Measurements from ENCODE around the gene ZNF428.
"Not testable (repeated sequence)": the region's sequence is repeated elsewhere in the genome, so short reads cannot be mapped to it uniquely, and the experiment has no call there.

Gene ZNF428

DNA sequence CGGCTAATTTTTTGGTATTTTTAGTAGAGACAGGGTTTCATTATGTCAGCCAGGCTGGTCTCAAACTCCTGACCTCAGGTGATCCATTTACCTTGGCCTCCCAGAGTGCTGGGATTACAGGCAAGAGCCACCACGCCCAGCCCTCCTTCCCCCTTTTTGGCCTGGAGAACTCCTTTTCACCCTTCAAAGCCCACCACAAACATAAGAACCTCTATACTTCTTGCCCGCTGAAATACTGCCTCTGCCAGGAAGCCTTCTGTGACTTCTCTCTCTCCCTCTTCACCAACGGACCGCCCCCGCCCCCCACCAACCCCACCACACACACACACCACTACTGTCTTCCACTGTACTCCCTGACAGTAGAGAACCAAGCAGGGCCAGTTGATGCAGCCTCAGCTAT, 2.5 kb downstream of the ZNF428 start:
- DNase-seq (ENCODE audit: low read depth in 2 of 2): no peak

DNA sequence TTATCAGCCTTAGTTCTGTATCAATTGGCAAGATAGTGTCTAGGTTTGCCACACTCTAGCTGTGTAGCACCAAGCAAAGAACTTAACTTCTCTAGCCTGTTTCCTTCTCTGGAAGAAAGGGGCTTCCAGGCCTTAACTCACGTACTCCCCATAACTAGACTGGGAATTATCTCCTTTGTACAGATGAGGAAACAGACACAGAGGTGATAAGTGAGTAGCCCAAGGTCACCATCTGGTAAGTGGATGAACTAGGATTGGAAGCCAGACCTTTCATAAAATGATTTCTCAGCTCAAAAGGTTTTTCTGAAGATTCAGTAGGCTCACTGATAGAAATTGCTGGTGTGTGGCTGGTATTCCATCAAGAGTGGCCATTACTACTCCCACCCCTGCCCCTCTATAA, 3.1 kb downstream of the ZNF428 start:
- no peak for DNase-seq (ENCODE audit: low read depth in 2 of 2)

DNA sequence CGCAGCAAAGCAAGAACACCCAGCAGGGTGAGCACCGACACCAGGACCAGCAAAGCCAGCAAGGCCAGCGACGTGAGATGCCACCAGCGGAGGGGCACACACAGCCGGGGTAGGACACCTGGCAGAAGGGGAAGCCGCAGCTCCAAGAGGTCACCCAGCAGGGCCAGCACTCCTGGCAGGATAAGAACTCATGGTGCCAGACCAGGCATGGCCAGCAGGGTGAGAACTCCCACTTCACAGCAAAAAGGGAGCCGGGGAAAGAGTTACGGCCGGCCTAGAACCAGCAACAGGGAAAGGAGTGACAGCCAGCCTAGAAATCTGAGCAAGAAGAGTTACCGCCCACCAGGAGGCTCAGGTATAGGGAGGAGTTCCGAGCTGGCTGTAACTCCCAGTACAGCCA, 7.1 kb downstream of the ZNF428 start:
- no peak for DNase-seq (ENCODE audit: low read depth in 2 of 2)

DNA sequence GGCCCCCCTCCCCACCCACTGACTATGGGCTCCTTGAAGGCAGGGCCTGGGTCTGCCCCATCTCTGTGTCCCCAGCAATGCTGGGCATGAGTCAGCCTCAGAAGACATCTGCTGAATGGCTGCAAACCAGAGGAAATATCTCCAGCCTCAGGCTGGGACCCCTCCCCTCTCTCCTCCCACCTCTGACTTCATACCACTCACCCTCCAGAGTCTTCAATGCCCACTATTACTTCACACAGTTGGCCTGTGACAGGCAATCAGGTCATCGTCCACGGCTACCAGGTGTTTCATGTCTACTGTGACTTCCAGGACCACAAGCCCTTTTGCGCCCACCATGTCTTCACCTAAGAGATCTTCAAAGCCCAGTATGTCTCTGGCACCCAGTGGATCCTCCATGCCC, 7.6 kb downstream of the ZNF428 start, which contains the start of gene SRRM5:
SRRM5 (plus strand) TSS at position 301 of the 400 bp plus-strand sequence; CDS start at position 335, 34 bp downstream.
- no peak for DNase-seq (ENCODE audit: low read depth in 2 of 2)

DNA sequence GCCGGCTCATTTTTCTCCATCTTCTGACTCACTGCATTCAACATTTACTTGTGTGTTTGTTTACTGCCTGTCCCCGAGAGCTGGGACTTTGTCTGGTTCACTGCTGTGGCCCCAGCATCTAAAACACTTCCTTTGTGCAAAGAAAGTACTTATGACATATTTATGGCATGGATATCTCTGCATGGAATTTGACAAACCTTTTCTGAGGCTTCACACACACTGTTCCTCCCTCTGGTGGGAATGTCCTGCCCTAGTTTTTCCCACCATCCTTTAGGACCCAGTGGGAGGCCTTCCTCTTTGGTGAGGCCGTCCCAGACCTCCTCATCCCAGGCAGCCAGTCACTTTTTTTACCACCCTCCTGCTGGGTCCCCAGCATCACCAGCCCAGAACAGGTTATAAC, 8.9 kb downstream of the ZNF428 start:
- DNase-seq (ENCODE audit: low read depth in 2 of 2): no peak

DNA sequence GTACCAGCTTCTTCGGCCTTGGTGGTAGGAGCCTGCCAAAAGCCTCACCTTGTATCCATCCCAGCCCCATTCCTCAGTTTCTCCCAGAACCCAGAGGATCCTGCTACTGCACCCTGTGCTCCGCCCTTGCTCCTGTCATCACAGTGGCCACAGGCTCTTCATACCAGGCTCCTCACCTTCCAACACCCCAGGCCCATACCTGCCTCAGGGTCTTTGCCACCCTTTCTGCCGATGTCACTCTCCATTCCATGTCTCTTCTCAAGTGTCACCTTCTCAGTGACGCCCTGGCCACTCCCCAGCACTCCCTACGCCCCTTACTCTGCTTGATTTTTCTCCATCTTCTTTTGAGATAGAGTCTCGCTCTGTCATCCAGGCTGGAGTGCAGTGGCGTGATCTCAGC, 9.6 kb downstream of the ZNF428 start:
- DNase-seq (ENCODE audit: low read depth in 2 of 2): no peak

DNA sequence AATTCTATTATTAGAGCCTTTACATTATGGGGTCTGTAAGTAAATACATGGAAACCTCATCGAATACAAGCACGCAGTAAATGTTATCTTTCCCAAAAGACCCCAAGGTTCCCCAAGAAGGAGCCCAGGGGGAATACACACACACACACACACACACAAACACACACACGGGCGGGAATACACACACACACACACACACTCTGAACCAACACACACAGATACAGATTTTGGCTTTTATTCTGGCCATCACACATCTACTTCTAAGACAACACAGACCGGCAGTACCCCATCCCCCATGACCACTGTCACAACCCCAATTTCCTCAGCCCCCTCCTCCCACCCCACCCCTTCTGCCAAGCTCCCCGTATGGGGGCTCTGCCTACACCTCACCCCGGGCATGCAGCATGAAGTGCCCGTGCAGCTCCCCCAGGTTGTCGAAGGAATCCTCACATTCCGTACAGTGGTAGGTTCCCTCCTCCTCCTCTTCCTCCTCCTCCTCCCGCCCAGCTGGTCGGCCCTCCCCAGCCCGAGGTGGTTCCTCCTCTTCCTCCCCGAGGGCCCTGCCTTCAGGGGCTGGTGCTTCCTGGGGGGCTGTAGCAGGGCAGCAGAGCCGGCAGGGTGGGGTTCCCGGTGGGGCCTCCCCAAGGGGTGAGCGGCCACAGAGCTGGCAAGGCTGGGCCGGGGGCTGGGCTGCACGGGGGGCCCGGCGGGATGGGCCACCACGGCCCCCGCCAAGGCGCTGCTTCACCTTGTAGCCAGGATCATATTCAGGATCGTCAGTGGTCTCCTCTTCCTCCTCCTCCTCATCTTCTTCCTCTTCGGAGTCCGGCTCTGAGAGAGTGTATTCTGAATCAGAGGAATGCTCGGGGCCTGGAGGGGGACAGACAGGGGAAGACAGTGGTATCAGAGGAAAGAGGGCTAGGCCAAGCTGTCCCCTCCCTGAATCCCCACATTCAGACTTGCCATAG, 11.9 kb downstream of the ZNF428 start:
- no peak for DNase-seq (ENCODE audit: low read depth in 2 of 2)

DNA sequence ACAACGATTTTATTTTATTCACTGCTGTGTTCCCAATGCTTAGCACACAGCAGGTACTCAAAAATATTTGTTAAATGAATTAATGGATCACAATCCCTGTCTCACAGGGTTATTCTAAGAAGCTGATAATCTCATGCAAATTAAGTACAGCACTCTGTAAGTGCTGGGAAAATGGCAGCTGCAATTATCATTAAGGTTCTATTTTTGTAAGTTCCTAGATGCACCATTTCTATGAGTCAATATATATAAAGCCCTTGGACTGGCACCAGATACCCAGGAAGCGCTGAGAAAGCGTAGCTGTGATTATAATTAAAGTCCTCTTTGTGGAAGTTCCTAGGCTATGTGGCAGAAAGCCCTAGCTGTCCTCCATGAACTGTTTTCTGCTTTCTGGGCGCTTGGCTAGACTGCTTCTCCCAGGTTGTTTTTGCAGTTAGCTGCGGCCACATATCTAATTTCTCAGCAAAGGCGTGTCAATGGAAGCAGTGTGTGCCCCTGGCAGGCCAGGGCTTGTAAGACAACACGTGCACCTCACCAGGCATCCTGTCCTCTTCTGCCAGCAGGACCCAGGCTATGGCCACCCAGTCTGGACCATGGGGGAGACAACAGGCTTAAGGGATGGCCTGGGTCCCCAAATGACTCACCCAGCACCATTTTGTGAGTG, 12.7 kb downstream of the ZNF428 start:
- DNase-seq (ENCODE audit: low read depth in 2 of 2): no peak

DNA sequence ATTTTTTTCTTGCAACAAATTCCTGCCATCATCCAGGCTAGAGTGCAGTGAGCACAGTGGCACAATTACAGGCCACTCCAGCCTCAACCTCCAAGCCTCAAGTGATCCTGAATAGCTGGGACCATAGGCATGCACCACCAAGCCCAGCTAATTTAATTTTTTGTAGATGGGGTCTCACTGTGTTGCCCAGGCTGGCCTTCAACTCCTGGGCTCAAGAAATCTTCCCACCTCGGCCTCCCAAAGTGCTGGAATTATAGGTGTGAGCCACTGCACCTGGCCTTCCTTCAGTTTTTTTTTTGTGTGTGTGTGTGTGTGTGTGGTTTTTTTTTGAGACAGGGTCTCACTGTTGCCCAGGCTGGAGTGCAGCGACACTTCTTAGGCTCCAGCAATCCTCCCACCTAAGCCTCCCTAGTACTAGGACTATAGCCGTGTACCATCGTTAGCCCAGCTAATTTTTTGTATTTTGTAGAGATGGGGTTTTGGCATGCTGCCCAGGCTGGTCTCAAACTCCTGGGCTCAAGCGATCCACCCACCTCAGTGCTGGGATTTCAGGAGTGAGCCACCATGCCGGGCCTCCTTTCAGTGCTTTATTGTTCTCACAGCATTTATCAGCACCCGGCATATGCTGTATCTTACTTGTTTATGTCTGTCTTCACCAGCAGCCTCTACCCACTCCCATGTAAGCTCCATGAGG, 13.4 kb downstream of the ZNF428 start:
- no peak for DNase-seq (ENCODE audit: low read depth in 2 of 2)

DNA sequence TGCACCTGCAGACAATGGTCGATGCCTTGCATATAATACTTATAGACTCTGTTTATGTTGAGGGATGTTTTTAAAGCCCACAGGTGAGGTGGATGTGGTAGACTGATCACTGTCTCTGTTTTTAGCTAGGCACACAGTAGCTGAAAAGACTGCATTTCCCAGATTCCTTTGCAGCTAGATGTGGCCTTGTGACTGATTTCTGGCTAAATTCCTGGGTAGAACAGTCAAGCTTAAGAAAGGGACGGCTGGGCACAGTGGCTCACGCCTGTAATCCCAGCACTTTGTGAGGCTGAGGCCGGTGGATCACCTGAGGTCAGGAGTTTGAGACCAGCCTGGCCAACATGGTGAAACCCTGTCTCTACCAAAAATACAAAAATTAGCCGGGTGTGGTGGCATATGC, 19.1 kb downstream of the ZNF428 start:
- DNase-seq (ENCODE audit: low read depth in 2 of 2): not testable (repeated sequence)

DNA sequence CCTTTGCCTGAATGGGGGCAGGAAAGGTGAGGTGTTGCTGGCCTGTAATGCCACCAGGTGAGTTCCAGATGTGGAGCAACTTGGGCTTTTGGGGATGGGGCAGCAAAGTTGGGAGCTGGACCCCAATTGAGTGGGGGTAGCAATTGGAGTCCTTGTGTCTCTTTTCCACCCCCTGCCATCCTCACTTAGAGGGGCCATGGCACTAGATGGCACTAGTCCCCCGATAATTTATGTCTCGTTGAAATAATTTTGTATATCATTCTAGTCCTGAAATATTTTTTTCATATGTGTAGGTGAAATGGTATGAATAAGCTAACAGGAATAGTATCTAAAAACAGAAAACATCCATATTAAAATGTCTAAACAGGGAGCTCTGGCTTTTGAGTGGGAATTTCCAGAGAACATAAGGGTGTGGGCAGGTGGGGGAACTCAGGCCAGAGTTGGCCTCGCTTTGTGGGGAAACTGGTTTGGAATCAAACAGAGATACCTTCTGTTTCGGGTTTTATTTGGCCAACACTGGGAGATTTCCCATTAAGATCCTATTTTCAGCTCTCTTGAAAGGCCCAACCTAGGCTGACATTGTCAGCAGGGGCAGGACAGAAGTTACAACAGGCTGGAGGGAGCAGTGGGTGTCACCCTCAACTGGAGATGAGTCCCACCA, 19.7 kb downstream of the ZNF428 start:
- DNase-seq (ENCODE audit: low read depth in 2 of 2): no peak

DNA sequence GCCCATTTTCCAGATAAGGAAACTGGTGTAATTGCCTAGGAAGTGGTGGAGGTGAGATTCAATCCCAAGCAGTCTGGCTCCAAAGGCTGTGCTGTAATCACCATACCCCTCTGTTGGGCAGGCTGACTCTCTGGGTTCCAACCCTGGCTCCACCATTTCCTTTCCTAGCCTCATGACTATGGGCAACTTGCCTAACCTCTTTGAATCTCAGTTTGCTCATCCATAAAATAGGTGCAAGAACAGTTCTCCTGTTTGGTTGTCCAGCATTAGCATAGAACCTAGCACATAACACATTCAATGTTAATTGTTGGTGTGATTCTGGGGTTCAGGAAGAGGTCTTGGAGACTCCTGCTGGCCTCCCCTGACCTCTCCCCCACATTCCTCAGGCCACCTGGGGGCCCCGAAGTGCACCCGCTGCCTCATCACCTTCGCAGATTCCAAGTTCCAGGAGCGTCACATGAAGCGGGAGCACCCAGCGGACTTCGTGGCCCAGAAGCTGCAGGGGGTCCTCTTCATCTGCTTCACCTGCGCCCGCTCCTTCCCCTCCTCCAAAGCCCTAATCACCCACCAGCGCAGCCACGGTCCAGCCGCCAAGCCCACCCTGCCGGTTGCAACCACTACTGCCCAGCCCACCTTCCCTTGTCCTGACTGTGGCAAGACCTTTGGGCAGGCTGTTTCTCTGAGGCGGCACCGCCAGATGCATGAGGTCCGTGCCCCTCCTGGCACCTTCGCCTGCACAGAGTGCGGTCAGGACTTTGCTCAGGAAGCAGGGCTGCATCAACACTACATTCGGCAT, 20.8 kb downstream of the ZNF428 start:
- DNase-seq (ENCODE audit: low read depth in 2 of 2): no peak

DNA sequence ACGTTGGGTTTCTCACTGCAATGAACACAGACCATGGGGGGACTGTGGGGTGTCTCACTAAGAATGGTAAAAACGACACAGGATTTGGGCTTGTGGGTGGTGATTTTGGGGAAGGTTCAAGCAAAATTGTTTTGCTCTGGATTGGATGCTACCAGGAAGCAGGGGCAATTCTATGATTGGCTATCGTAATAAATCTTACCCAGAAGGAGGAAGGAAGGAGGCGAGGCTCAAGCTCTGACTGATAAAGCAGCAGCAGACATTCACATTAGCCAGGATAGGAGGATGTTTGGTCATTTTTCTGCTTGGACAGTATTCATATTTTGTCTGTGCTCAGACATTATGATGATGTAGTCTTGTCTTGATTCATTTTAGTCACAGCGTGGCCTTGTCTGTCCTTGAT, 21.6 kb downstream of the ZNF428 start:
- DNase-seq (ENCODE audit: low read depth in 2 of 2): no peak

DNA sequence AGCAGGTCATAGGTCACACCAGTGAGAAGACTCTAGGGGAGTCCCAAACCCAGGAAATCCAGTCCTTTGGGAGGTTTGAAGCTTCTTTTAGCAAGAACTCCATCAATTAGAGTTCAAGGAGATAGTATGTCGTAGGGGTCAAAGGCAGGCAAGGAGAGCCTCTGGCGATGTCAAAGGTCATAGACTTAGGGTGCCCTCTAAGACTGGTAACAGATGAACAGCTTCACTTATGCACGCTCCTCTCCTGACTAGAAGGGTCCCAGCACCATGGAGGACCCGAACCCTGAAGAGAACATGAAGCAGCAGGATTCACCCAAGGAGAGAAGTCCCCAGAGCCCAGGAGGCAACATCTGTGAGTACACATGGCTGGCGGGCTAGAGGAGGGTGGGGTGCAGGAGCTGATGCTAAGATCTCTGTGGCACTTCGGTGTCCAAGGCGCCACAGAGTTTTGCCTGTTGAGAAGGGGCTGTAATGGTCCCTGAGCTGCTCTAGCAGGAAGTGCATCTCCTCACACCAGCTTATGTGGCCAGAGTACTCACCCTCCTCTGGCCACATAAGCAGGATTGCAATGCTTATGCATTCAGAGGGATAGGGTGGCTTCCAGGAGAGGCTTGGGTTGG, 22.5 kb downstream of the ZNF428 start:
- no peak for DNase-seq (ENCODE audit: low read depth in 2 of 2)

DNA sequence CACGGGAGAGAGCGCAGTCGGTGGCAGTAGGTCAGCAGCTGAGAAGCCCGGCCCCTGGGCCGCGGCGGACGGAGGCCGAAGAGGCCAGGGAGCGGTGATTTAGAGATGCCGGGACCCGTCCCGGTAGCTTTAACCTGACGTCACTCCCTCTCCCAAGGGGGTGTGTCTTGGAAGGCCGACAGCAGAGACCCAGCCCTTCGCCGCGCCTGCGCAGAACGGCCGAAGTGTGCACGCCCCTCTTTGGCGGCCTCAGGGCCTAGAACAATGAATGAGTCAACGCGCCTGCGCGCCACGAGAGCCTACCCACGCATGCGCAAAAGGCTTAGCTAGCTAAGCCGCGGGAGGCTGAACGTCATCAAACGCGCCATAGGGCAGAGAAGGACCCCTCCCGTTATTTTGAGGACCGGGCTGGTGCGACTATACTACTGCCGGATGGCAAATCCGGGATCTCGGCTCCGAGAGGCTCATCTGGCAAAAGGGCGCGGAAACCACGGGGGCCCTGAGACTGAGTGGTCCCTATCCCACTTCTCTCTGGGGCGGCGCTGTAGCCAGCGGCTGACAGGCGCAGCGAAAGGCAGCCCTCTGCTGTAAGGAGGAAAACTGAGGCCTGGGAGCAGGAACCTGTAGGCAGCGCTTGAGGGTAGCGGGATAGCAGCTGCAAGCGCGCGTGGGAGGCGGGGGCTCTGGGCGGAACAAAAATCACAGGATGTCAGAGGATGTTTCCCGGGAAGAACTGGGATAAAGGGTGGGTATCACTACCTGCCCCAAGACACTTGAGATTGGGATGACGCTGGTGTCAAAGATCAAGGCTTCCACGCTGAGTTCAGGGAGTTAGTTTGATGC, 23.2 kb downstream of the ZNF428 start, which contains the start of the genes IRGQ and ZNF576:
IRGQ (minus strand) TSS at position 136 of the 843 bp plus-strand sequence. CDS start 796 bp downstream, outside the sequence.
ZNF576 (plus strand) TSS at position 597 of the 843 bp plus-strand sequence. CDS start 514 bp downstream, outside the sequence.
- DNase-seq (ENCODE audit: low read depth in 2 of 2): peak; percentile 100

DNA sequence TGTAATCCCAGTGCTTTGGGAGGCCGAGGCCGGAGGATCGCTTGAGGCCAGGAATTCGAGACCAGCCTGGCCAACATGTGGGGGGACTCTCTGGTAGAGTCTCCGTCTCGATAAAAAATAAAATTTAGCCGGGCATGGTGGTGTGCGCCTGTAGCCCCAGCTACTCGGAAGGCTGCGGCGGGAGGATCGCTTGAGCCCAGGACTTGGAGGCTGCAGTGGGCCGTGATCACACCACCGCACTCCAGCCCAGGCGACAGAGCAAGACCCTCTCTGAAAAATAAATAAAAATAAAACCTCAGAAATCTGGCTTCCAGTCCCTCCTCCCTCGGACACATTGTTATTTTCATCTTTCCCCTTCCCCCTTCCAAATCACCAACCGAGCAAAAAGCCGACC, 23.8 kb downstream of the ZNF428 start:
- no peak for DNase-seq (ENCODE audit: low read depth in 2 of 2)

DNA sequence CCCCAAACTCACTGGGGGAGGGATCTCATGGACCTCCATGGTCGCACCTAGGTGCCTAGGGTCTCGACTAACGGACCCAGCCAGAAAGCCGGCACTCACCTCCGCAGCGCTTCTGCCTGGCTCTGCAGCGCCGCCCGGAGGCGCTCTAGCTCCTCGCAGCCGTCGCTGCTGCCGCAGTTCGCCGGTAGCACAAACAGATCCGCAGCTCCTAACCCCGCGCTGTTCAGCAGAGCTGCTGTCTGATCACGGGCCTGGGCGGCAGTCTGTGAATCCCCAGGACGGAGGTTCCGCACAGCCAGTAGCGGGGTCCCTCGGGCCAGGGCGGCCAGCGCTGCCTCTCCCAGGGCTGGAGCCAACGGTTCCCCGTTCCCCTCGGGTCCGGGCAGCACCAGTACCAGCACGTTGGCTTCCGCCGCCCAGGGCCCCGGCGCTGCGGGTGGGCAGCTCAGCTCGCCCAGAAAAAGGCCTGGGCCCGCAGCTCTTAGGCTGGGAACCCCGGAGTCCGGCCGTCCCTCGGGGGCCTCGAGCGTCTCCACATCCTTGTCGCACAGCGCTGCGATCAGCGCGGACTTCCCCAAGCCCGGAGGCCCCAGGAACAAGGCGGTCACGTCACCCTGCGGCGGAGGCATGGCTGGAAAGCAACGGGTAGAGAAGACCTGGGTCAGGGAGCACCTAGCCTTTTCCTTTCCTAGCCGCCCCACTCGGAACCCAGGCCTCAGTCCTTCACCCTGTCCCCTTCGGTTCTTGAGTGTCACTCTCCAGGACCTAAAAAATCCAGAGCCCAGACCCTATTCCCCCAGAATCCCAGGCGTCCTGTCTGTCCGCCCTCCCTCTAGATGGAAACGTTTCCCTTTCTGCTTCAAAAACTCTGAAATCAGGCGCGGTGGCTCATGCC, 24.5 kb downstream of the ZNF428 start:
- DNase-seq (ENCODE audit: low read depth in 2 of 2): peak; percentile 37 to 47

DNA sequence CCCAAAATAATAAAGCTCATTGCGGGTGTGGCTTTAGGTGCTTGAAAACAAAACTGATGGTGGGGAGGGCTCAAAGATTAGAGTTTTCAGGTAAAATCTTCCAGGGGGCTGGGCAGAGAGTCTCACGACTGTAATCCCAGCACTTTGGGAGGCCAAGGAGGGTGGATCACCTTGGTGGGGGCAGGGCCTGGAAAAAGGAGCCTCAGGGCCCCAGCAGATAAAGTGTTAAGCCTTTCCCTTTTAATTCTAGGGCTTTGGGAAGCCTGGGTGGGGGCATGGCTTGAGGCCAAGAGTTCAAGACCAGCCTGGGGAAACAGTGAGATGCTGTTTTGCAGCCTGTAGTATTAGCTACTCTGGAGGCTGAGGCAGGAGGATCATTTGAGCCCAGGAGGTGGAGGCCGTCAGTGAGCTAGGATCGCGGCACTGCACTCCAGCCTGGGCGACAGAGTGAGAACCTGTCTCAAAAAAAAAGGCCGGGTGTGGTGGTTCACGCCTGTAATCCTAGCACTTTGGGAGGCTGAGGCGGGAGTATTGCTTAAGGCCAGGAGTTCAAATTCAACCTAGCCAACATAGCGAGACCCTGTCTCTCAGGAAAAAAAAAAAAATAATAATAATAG, 25.2 kb downstream of the ZNF428 start:
- DNase-seq (ENCODE audit: low read depth in 2 of 2): no peak
